IPS-NIHi11 (cell line): ENCODE results near the gene LGALS3BP.

ENCODE experiments used
- DNase-seq: peaks from one replicate; pipeline ENCODE4 v3.0.0; 2012; ENCODE audit warnings: mixed read lengths, low spot score

LGALS3BP gene

GRCh38 chr17:78937561-78937960 lies 42.2 kb downstream of the LGALS3BP start:
- no peak for DNase-seq

DNA sequence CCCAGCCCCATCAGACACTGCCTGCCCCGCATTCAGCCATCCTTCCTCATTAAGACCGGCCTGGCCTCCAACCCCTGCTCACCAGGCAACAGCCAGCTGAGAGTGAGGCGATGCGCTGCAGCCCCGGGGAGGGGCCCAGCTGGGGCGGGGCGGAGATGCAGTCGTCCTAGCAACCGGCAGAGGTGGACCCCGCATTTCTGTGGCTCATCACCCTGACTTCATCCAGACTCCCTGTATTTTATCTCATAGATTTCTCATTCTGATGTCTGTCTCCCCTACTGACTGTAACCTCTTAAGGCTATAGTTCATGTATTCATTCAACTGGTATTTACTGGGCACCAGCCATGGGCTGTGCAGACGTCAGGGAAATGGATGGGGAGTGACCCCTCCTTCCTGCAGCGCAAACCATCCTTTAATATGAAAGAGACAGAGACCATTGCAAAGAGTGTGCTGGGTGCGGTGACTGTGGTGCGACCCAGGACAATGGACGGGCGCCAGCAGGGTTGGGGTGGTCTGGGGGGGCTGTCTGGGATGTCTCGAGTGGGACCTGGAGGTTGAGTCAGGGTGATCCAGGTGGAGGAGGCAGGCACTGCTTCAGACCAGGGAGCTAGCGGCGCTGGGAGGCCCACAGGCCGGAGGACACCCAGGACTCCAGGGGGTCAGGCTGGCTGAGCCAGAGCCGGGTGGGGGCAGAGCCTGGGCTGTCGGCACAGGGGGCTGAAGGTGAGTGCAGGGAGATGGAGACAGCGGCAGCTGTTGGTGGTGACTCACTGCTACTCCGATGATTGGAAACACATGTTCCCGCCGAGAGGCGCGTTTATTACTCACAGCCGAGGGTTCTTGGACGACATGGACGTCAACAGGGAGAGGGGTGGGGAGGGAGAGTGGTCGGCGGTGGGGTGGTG lies 44.1 kb downstream of the LGALS3BP start:
- no peak for DNase-seq

- DNase-seq: no peak
These were observed 44.9 kb downstream of the LGALS3BP start for GRCh38 chr17:78934681-78935418.

GRCh38 chr17:78933959-78934568 lies 45.7 kb downstream of the LGALS3BP start:
- peak; percentile 86 for DNase-seq

DNA sequence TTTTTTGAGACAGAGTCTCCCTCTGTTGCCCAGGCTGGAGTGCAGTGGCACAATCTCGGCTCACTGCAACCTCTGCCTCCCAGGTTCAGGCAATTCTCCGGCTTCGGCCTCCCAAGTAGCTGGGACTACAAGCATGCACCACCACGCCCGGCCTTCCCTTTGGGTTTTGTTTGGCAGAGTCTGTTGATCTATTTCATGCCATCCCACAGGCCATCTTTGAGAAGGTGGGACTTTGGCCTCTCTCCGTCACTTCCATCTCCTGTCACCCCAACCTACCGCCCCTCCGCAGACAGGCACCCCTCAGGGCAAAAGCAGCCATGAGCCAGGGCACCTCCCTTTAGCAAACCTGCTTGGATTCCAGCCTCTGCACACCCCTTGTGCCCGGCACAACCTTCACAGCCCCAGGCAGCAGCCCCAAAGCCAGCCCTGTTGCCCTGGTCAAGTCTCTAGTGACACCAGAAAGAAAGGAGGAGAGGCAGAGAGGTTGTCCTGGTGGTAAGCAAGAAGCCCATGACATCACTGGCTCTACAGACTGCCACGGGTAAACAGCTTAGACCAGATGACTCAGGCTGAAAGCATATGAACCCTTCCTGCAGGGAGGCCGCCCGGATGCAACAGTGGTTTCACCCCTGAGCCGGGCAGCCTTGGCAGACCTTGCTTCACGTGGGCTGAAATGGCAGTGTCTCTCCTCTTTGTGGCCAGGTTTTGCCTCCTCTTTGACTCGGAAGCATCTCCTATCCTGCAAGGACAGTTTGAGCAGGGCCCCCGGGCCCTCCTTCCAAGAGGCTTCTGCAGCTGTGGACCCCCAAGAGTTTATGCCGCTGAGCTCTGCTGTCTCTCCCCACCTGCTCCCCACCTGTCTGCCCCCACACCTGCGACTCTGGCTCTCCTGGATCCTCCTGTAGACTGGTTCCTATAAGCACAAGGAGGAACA lies 46.4 kb downstream of the LGALS3BP start:
- DNase-seq: no peak

DNA sequence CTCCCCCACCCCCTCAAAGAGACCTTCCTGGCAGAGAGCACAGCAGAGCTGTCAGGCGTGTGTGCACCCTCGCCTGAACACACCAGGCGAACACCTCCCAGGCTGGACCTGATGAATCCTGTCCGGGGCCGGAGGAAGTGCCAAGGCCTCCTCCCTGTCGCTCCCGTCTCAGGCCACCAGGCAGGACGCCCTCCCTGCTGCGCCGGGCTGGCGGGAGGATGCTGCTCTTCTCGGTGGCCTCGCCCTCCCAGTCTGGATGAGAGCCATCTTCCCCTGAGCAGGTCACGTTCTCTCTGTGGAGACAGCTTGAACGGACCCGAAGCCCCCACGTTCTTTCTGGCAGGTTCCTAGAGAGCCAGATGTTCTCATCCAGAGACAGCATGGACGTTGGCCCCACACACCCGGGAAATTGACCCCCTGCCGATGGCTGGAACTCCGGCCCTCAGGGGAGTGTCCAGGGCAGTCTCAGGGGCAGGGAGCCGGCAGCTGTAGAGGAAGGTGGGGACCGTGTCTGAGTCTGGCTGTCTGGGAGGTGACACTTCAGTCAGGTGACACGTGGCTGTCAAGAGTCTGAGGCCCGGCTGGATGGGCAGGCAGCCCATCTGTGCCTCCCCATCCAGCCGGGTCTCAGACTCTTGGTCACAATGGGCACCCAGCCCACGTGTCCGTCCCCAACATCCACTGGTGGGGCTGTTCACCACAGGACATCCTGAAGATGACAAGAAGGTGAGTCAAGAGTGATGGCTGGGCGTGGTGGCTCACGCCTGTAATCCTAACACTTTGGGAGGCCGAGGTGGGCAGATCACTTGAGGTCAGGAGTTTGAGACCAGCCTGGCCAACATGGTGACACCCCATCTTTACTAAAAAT lies 49.6 kb downstream of the LGALS3BP start:
- no peak for DNase-seq

DNA sequence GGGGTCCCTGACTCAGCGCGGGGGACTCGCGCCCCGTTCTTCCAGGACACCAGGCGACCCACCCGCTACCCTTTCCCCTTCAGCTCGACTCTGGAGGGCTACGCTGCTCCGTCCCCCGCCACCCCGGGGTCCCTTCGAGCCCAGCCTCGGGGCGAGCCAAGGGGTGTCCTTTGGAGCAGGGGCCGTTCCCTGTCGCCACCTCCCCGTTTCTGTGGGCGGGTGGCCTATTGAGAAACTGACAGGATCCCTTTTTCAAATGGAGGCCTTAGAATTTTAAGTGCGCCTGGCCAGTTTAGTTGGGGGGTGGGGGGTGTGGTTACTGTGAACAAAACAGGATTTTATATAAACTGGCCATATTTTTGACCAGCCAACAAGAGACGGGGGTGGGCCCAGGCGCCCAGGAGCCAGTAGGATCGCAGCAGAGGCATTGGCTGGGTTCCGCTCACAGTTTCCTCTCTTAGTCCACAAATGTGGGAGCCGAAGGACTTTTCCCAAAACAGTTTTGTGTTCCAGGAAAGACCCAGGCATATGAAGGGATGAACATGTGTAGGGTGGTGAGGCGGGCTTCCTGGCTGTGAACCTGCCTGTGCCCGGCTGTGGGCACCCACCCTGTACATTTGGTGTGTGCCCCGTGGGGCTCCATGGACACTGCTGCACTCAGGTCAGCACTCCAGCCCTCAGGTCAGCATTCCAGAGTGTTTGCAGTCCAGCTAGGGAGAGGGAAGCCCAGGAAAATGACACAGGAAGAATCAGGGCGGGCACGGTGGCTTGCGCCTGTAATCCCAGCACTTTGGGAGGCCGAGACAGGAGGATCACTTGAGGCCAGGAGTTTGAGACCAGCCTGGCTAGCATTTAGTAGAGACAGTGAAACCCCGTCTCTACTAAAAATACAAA lies 53.8 kb downstream of the LGALS3BP start:
- DNase-seq: peak; percentile 61

DNA sequence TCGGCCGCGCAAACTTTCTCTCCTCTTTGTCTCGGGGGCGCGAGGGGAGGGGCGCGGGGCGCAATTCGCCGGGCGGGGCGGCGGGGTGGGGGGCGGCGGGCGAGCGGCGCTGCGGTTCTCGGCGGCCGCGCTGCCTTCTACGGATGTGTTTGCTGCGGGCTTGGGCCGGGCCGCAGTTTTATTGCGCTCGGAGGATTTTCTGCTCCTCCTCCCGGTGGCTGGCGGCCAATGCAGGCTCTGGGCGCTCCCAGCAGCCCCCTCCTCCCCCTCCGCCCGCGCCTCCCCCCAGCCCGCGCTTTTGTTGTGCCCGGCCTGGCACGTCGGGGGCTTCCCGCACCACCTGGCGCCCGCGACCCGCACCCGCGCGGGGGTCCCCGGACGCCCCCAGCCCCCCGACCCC lies 54.5 kb downstream of the LGALS3BP start, which contains the start of gene TIMP2:
TIMP2 (minus strand) TSS at position 154 of the 400 bp plus-strand sequence. CDS start 299 bp downstream, outside the sequence.
- peak; percentile 94 for DNase-seq

- DNase-seq: peak; percentile 54
These were observed 55.1 kb downstream of the LGALS3BP start for GRCh38 chr17:78924481-78925151.

DNA sequence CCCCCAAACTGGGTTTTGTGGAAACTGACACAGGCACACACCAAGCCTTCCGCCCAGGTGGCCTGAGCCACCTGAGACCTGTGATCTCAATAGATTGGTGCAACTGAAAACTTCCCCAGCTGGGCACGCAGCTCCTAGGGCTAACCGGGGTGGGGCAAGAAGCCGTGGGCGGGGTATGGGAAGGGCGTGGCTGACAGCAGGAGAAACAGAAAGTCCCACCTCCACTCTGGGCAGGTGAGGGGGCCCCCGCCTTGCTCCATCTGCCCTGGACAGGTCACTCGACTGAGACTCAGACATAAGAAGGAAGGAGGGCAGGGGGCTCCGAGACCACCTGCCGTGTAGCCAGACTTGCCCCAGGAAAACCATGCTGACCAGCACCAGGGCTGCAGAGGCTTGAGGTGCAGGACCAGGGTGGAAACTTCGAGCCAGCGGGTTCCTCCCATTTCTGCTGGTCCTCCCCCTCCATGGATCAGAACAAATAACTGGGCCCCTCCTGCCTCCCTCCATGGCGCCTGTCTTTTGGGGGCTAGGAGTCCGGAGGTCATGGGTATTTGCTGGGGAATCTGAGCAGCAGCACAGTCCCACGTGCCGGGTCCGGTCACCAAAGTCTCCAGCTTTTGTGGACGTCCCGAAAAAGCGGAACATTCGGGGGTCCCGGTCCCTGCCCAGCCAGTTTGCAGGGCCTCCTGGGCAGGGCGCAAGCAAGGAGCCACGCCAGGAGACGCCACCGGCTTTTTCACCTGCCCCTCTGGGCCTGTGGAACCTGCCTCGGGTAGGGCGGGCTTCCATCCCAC lies 55.9 kb downstream of the LGALS3BP start:
- peak; percentile 81 for DNase-seq

DNA sequence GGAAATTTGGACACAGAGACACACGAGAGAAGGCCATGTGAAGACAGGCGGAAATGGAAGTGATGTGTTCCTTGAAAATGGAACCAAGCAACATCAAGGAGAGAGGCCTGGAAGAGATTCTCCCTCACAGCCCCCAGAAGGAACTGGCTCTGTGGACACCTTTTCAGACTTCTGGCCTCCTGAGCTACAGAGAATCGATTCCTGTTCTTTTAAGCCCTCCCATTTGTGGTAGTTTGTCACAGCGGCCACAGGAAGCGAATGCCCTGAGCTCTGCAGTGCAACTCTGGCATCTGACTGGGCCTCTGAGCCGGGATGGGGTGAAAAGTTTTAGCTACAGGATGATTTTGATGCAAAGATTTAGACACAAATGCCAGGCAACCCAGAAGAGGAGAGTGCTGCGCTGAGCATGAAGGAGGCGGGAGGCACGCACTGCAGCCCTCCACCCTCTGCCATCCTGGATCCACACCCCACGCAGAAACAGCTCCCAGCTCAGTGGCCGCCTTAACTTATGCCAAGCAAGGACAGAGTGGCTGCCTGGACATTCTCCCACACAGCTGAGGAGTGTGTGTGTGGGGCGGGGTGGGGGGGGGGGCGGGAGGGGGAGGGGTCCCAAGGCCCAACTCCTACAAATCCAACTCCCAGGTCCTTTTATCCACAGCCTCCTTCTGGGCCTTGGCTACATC lies 56.8 kb downstream of the LGALS3BP start:
- no peak for DNase-seq

DNA sequence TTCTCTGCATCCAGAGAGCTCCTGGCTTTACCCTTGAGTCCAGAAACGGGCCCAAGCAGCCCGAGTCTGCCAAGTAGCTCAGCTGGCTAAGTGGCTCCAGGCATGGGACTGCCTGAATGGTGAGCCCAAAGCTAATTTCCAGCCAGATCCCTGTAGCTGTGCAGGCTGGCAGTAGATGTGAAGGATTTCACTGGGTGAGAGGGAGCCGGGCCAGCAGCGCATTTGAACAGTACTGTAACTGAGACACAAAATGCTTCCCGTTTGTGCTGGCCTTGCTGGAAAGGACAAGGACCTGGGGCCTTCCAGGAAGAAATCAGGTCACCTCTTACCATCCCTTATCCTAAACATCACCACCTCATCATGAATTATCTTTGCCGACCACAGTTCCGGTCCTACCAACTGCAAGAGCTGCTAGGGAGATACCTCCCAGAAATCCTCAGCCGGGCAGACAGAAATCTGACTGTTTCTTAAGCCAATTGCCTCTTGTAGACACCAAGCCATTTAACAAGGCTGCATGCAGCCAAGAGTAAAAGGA lies 58.2 kb downstream of the LGALS3BP start:
- DNase-seq: no peak
